C4-2B (cell line): ENCODE measurements around the gene DEFB116.
"Not testable (repeated sequence)": the region's sequence is repeated elsewhere in the genome, so short reads cannot be mapped to it uniquely, and the experiment has no call there.

Source experiments
- H3K27ac ChIP-seq: fragments of 450-650 bp; 2 replicates; pipeline ENCODE4 v1.5.1; 2017
- CTCF ChIP-seq: fragments of 450-650 bp; conservative IDR thresholded peaks from 2 replicates; pipeline ENCODE4 v1.5.1; 2017; ENCODE audit warnings: mild to moderate bottlenecking
- ZFX ChIP-seq: fragments of 450-650 bp; IDR thresholded peaks from 2 replicates; pipeline ENCODE4 v1.6.1; 2017

Gene DEFB116

GRCh38 chr20:31308535-31309162 is at the start of gene DEFB116:
Gene DEFB116, minus strand, starts transcription at chr20:31308585. Its CDS starts 0 bp downstream, at chr20:31308585.
- no peak within 1 kb of the TSS for H3K27ac ChIP-seq
- TF ChIP-seq ZFX (no peak), CTCF (no peak)

- no peak overlapping the region for H3K27ac ChIP-seq
- TF ChIP-seq ZFX (no peak), CTCF (no peak)
Measured at GRCh38 chr20:31355981-31356380, 47.6 kb upstream of the DEFB116 start.

- no peak overlapping the region for H3K27ac ChIP-seq
- no peak for TF ChIP-seq ZFX
- no peak for TF ChIP-seq CTCF
Measured at GRCh38 chr20:31341470-31341869, 33.1 kb upstream of the DEFB116 start.

GRCh38 chr20:31330893-31331292 is 22.5 kb upstream of the DEFB116 start:
- TF ChIP-seq ZFX (no peak), CTCF (no peak)
- H3K27ac ChIP-seq, result no peak overlapping the region

- TF ChIP-seq ZFX, result no peak
- no peak for TF ChIP-seq CTCF
- no peak overlapping the region for H3K27ac ChIP-seq
Measured at GRCh38 chr20:31322504-31322903, 14.1 kb upstream of the DEFB116 start.

GRCh38 chr20:31284964-31285363 is 23.4 kb downstream of the DEFB116 start:
- H3K27ac ChIP-seq, result not testable (repeated sequence)

- TF ChIP-seq ZFX (no peak), CTCF (no peak)
- no peak overlapping the region for H3K27ac ChIP-seq
Measured at GRCh38 chr20:31278178-31278577, 30.2 kb downstream of the DEFB116 start.

- TF ChIP-seq ZFX (no peak), CTCF (no peak)
Measured at GRCh38 chr20:31274441-31274840, 33.9 kb downstream of the DEFB116 start.

More at GRCh38 chr20:31274441-31274840, 33.9 kb downstream of the DEFB116 start:
- H3K27ac ChIP-seq, result no peak overlapping the region
